ENCODE measurements around the gene EOLA1.

DNA sequence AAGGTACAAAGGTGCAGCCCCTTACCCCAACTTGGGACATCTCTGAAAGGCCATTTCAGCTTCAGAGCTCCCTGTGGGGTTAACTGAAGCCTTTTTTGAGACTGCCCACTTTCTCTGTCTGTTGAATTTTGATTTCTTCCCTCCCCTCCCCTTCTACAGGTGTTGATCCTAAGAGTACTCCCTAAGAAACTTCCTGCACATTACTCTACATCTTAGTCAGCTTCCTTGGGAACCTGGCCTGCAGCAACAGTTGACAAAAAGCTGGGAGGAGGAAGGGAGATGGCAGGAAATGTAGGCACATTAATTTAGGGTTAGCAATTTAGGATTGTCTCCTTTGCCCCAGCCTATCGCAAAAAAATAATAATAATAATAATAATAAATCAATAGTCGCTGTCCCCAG, 34.5 kb upstream of the EOLA1 start:
- TF ChIP-seq, protein P1, sequence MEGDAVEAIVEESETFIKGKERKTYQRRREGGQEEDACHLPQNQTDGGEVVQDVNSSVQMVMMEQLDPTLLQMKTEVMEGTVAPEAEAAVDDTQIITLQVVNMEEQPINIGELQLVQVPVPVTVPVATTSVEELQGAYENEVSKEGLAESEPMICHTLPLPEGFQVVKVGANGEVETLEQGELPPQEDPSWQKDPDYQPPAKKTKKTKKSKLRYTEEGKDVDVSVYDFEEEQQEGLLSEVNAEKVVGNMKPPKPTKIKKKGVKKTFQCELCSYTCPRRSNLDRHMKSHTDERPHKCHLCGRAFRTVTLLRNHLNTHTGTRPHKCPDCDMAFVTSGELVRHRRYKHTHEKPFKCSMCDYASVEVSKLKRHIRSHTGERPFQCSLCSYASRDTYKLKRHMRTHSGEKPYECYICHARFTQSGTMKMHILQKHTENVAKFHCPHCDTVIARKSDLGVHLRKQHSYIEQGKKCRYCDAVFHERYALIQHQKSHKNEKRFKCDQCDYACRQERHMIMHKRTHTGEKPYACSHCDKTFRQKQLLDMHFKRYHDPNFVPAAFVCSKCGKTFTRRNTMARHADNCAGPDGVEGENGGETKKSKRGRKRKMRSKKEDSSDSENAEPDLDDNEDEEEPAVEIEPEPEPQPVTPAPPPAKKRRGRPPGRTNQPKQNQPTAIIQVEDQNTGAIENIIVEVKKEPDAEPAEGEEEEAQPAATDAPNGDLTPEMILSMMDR (IDR thresholded peaks at IDR 0.05), result no peak
- no peak for TF ChIP-seq POLR2A (IDR thresholded peaks at IDR 0.05)
- TF ChIP-seq POLR2AphosphoS5 (IDR thresholded peaks at IDR 0.05), result no peak

All from suprapubic skin (tissue), 4 donors.